ENCODE results near the gene XPR1. TPM values are rescaled to one million over a fixed set of nuclear protein-coding genes. Genes with fewer than 3 reads are reported as not detected.

XPR1 gene
- total RNA-seq, 5 donors from 2014 or later (not counting 1 experiment from before 2014, with no cell fraction given): 13.0 to 16.2 (median 14.7) TPM

GRCh38 chr1:180842052-180842451 is 210.2 kb downstream of the XPR1 start:
- H3K27me3 Mint-ChIP-seq: no peaks in the 10 kb centered on the region
- DNase-seq (no peak), ATAC-seq (replicated peaks in 1 of 4) (no peak)
- peaks cover 2 to 5% (median 4%) of the 10 kb centered on the region in 3 donors for H3K4me1 Mint-ChIP-seq
- H3K4me1 ChIP-seq (ENCODE audit: control insufficient read depth in 1 of 2, extremely low read depth in 1 of 2, insufficient read depth in 2 of 2, low read length in 2 of 2): peaks cover 0 to 6% of the 10 kb centered on the region in 2 experiments
- WGBS (ENCODE audit: insufficient coverage): no CpG with 5 or more reads among the region's 1 CpG
- ChIA-PET CTCF (interaction anchor here (0.6 to 1.2 kb wide), 3 partner anchors 20 to 333 kb away, joined by 3 read pairs; no protein-coding TSS in a partner anchor), POLR2A (interaction anchor here in 1 of 2 donors (0.5 kb wide), 1 partner anchor 181 kb away, joined by 5 read pairs; no protein-coding TSS in a partner anchor)
- H3K36me3 Mint-ChIP-seq: peaks cover 27% of the 10 kb centered on the region
- H3K36me3 ChIP-seq (ENCODE audit: control insufficient read depth in 2 of 2, extremely low read depth in 1 of 2, insufficient read depth in 1 of 2, low read length in 1 of 2): peaks cover 0 to 2% of the 10 kb centered on the region in 2 donors
- peaks cover 2% of the 10 kb centered on the region for H3K9me3 ChIP-seq
- no peak overlapping the region for H3K4me3 Mint-ChIP-seq
- no peak overlapping the region for H3K4me3 ChIP-seq (ENCODE audit: control insufficient read depth in 1 of 2, extremely low read depth in 1 of 2, low read length in 1 of 2)
- H3K27ac ChIP-seq (ENCODE audit: low read length): no peak overlapping the region
- H3K27ac Mint-ChIP-seq: no peak overlapping the region
- no peaks in the 10 kb centered on the region for H3K27me3 ChIP-seq (replicated peaks in 1 of 2; ENCODE audit: control insufficient read depth in 2 of 2, extremely low read depth in 1 of 2, insufficient read depth in 2 of 2, low read length in 1 of 2)
- H3K9me3 Mint-ChIP-seq: peaks cover 0 to 2% (median 0%) of the 10 kb centered on the region in 3 donors

- Histone ChIP-seq H3K4me3 (ENCODE audit: control insufficient read depth in 1 of 2, extremely low read depth in 1 of 2, low read length in 1 of 2) (no peak overlapping the region), H3K27ac (ENCODE audit: low read length) (no peak overlapping the region), H3K36me3 (ENCODE audit: control insufficient read depth in 2 of 2, extremely low read depth in 1 of 2, insufficient read depth in 1 of 2, low read length in 1 of 2) (peaks cover 0 to 2% of the 10 kb centered on the region in 2 donors), H3K4me1 (ENCODE audit: control insufficient read depth in 1 of 2, extremely low read depth in 1 of 2, insufficient read depth in 2 of 2, low read length in 2 of 2) (no peaks in the 10 kb centered on the region), H3K9me3 (peaks cover 2% of the 10 kb centered on the region), H3K27me3 (replicated peaks in 1 of 2; ENCODE audit: control insufficient read depth in 2 of 2, extremely low read depth in 1 of 2, insufficient read depth in 2 of 2, low read length in 1 of 2) (no peaks in the 10 kb centered on the region)
- Mint-ChIP-seq H3K27me3 (no peaks in the 10 kb centered on the region), H3K4me3 (no peak overlapping the region), H3K27ac (no peak overlapping the region), H3K4me1 (peaks cover 0 to 4% (median 0%) of the 10 kb centered on the region in 3 donors), H3K36me3 (peaks cover 22% of the 10 kb centered on the region), H3K9me3 (peaks cover 0 to 2% (median 0%) of the 10 kb centered on the region in 3 donors)
- no peak for ATAC-seq (replicated peaks in 1 of 4)
- DNase-seq: no peak
- WGBS (ENCODE audit: insufficient coverage): 100% methylated on average over 2 of the region's 5 CpGs
- POLR2A ChIA-PET: interaction anchor here in 1 of 2 donors (0.5 to 0.6 kb wide), 3 partner anchors 14 to 180 kb away, joined by 3 to 5 read pairs (median 3); no protein-coding TSS in a partner anchor
- CTCF ChIA-PET: interaction anchor here (0.6 to 1.2 kb wide), 4 partner anchors 10 to 332 kb away, joined by 3 read pairs; no protein-coding TSS in a partner anchor
Measured at GRCh38 chr1:180842491-180843275, 210.9 kb downstream of the XPR1 start.

- POLR2A ChIA-PET: no interaction called here
- CTCF ChIA-PET: no interaction called here
- Mint-ChIP-seq H3K4me1 (peaks cover 0 to 3% (median 0%) of the 10 kb centered on the region in 3 donors), H3K27me3 (no peaks in the 10 kb centered on the region), H3K4me3 (no peak overlapping the region), H3K9me3 (no peaks in the 10 kb centered on the region), H3K36me3 (peaks cover 18% of the 10 kb centered on the region), H3K27ac (no peak overlapping the region)
- Histone ChIP-seq H3K27ac (ENCODE audit: low read length) (no peak overlapping the region), H3K36me3 (ENCODE audit: control insufficient read depth in 2 of 2, extremely low read depth in 1 of 2, insufficient read depth in 1 of 2, low read length in 1 of 2) (no peaks in the 10 kb centered on the region), H3K4me1 (ENCODE audit: control insufficient read depth in 1 of 2, extremely low read depth in 1 of 2, insufficient read depth in 2 of 2, low read length in 2 of 2) (no peaks in the 10 kb centered on the region), H3K4me3 (ENCODE audit: control insufficient read depth in 1 of 2, extremely low read depth in 1 of 2, low read length in 1 of 2) (no peak overlapping the region), H3K27me3 (replicated peaks in 1 of 2; ENCODE audit: control insufficient read depth in 2 of 2, extremely low read depth in 1 of 2, insufficient read depth in 2 of 2, low read length in 1 of 2) (no peaks in the 10 kb centered on the region), H3K9me3 (no peaks in the 10 kb centered on the region)
- ATAC-seq (replicated peaks in 1 of 4) (no peak), DNase-seq (no peak)
- WGBS (ENCODE audit: insufficient coverage): 83% methylated on average over 1 of the region's 1 CpG
Measured at GRCh38 chr1:180845352-180845751, 213.5 kb downstream of the XPR1 start.

GRCh38 chr1:180848191-180848590 is 216.4 kb downstream of the XPR1 start:
- Mint-ChIP-seq H3K27ac (no peak overlapping the region), H3K36me3 (peaks cover 36% of the 10 kb centered on the region), H3K9me3 (peaks cover 0 to 9% (median 4%) of the 10 kb centered on the region in 3 donors), H3K4me1 (peaks cover 17 to 25% (median 24%) of the 10 kb centered on the region in 3 donors), H3K4me3 (no peak overlapping the region), H3K27me3 (no peaks in the 10 kb centered on the region)
- peaks cover 2 to 3% of the 10 kb centered on the region in 2 experiments for H3K4me1 ChIP-seq (ENCODE audit: control insufficient read depth in 1 of 2, extremely low read depth in 1 of 2, insufficient read depth in 2 of 2, low read length in 2 of 2)
- H3K4me3 ChIP-seq (ENCODE audit: control insufficient read depth in 1 of 2, extremely low read depth in 1 of 2, low read length in 1 of 2): no peak overlapping the region
- no peaks in the 10 kb centered on the region for H3K27me3 ChIP-seq (replicated peaks in 1 of 2; ENCODE audit: control insufficient read depth in 2 of 2, extremely low read depth in 1 of 2, insufficient read depth in 2 of 2, low read length in 1 of 2)
- H3K9me3 ChIP-seq: peaks cover 2% of the 10 kb centered on the region
- H3K36me3 ChIP-seq (ENCODE audit: control insufficient read depth in 2 of 2, extremely low read depth in 1 of 2, insufficient read depth in 1 of 2, low read length in 1 of 2): no peaks in the 10 kb centered on the region
- ATAC-seq (replicated peaks in 1 of 4): no peak
- CTCF ChIA-PET: no interaction called here
- POLR2A ChIA-PET: interaction anchor here in 1 of 2 donors (0.6 kb wide), 1 partner anchor 14 kb away, joined by 4 read pairs; no protein-coding TSS in a partner anchor
- no peak overlapping the region for H3K27ac ChIP-seq (ENCODE audit: low read length)
- no peak for DNase-seq

GRCh38 chr1:180849031-180849775 is 217.4 kb downstream of the XPR1 start:
- Histone ChIP-seq H3K4me3 (ENCODE audit: control insufficient read depth in 1 of 2, extremely low read depth in 1 of 2, low read length in 1 of 2) (no peak overlapping the region), H3K9me3 (peaks cover 2% of the 10 kb centered on the region), H3K36me3 (ENCODE audit: control insufficient read depth in 2 of 2, extremely low read depth in 1 of 2, insufficient read depth in 1 of 2, low read length in 1 of 2) (no peaks in the 10 kb centered on the region), H3K4me1 (ENCODE audit: control insufficient read depth in 1 of 2, extremely low read depth in 1 of 2, insufficient read depth in 2 of 2, low read length in 2 of 2) (peaks cover 2 to 3% of the 10 kb centered on the region in 2 experiments), H3K27me3 (replicated peaks in 1 of 2; ENCODE audit: control insufficient read depth in 2 of 2, extremely low read depth in 1 of 2, insufficient read depth in 2 of 2, low read length in 1 of 2) (no peaks in the 10 kb centered on the region), H3K27ac (ENCODE audit: low read length) (no peak overlapping the region)
- CTCF ChIA-PET: interaction anchor here in 1 of 2 donors (1.4 kb wide), 1 partner anchor 14 kb away, joined by 3 read pairs; no protein-coding TSS in a partner anchor
- Mint-ChIP-seq H3K36me3 (peaks cover 39% of the 10 kb centered on the region), H3K4me3 (no peak overlapping the region), H3K4me1 (peaks cover 19 to 35% (median 29%) of the 10 kb centered on the region in 3 donors), H3K9me3 (peaks cover 0 to 9% (median 4%) of the 10 kb centered on the region in 3 donors), H3K27ac (no peak overlapping the region), H3K27me3 (no peaks in the 10 kb centered on the region)
- WGBS (ENCODE audit: insufficient coverage): 50% methylated on average over 1 of the region's 6 CpGs
- DNase-seq (no peak), ATAC-seq (replicated peaks in 1 of 4) (no peak)
- POLR2A ChIA-PET: interaction anchor here in 1 of 2 donors (0.6 kb wide), 1 partner anchor 13 kb away, joined by 4 read pairs; no protein-coding TSS in a partner anchor

Measured in T-cell (primary cell).